H1 (cell line): ENCODE results near the gene CRYBB1. TPM values are rescaled to one million over a fixed set of nuclear protein-coding genes. Genes with fewer than 3 reads are reported as not detected.

Experiments used
- CEBPB ChIP-seq: IDR thresholded peaks from 2 replicates; pipeline ENCODE4 v1.6.1; 2012; ENCODE audit warnings: low read depth, low read length
- CTBP2 ChIP-seq: IDR thresholded peaks from 2 replicates; pipeline ENCODE4 v1.7.0; 2011; ENCODE audit warnings: borderline replicate concordance, mild to moderate bottlenecking, moderate library complexity, mixed read lengths, low read length; ENCODE audit not compliant: insufficient read depth, insufficient read length
- TCF12 ChIP-seq: IDR thresholded peaks from 2 replicates; pipeline ENCODE4 v1.6.1; 2011; ENCODE audit warnings: low read depth, mild to moderate bottlenecking, low read length
- polyA plus RNA-seq, 7 experiments: library from polyadenylated mRNA; depleted of rRNA in 3 of 7; stranded (reverse) in 5 of 7; unstranded in 2 of 7; fragments of >200 nt in 5 of 7; fragments of 200-250 nt in 2 of 7; gene quantifications; 1 replicate in 5 of 7; 2 replicates in 1 of 7; 4 replicates in 1 of 7; pipeline versions ENCODE4 v1.2.1 to v1.2.3, GENCODE V29; 2011 to 2013; ENCODE audit warnings: missing spikeins in 2 of 7, mixed read lengths in 2 of 7
- total RNA-seq: library from RNA; stranded (reverse); fragmentation: NEBNext Ultra II Directional; extraction: Animal tissue kit (Norgen Biotek cat#: 25700); gene quantifications from 2 replicates; pipeline ENCODE4 v1.2.1, GENCODE V29; 2021
- TF ChIP-seq, protein P1 (sequence below): fragments of 300-600 bp; sonication (generic); IDR thresholded peaks from 2 replicates; pipeline ENCODE4 v1.7.1; 2012; ENCODE audit warnings: low read length, moderate library complexity, mild to moderate bottlenecking, inconsistent platforms; ENCODE audit not compliant: insufficient replicate concordance

The CRYBB1 gene
- total and polyA plus RNA-seq, 2 of the 8 experiments (the other 6 are each of a cell fraction or from before 2014, with no cell fraction given): 1.7 to 6.0 TPM

GRCh38 chr22:26643418-26644100 is 25.7 kb upstream of the CRYBB1 start (continued):
- TF ChIP-seq, protein P1, sequence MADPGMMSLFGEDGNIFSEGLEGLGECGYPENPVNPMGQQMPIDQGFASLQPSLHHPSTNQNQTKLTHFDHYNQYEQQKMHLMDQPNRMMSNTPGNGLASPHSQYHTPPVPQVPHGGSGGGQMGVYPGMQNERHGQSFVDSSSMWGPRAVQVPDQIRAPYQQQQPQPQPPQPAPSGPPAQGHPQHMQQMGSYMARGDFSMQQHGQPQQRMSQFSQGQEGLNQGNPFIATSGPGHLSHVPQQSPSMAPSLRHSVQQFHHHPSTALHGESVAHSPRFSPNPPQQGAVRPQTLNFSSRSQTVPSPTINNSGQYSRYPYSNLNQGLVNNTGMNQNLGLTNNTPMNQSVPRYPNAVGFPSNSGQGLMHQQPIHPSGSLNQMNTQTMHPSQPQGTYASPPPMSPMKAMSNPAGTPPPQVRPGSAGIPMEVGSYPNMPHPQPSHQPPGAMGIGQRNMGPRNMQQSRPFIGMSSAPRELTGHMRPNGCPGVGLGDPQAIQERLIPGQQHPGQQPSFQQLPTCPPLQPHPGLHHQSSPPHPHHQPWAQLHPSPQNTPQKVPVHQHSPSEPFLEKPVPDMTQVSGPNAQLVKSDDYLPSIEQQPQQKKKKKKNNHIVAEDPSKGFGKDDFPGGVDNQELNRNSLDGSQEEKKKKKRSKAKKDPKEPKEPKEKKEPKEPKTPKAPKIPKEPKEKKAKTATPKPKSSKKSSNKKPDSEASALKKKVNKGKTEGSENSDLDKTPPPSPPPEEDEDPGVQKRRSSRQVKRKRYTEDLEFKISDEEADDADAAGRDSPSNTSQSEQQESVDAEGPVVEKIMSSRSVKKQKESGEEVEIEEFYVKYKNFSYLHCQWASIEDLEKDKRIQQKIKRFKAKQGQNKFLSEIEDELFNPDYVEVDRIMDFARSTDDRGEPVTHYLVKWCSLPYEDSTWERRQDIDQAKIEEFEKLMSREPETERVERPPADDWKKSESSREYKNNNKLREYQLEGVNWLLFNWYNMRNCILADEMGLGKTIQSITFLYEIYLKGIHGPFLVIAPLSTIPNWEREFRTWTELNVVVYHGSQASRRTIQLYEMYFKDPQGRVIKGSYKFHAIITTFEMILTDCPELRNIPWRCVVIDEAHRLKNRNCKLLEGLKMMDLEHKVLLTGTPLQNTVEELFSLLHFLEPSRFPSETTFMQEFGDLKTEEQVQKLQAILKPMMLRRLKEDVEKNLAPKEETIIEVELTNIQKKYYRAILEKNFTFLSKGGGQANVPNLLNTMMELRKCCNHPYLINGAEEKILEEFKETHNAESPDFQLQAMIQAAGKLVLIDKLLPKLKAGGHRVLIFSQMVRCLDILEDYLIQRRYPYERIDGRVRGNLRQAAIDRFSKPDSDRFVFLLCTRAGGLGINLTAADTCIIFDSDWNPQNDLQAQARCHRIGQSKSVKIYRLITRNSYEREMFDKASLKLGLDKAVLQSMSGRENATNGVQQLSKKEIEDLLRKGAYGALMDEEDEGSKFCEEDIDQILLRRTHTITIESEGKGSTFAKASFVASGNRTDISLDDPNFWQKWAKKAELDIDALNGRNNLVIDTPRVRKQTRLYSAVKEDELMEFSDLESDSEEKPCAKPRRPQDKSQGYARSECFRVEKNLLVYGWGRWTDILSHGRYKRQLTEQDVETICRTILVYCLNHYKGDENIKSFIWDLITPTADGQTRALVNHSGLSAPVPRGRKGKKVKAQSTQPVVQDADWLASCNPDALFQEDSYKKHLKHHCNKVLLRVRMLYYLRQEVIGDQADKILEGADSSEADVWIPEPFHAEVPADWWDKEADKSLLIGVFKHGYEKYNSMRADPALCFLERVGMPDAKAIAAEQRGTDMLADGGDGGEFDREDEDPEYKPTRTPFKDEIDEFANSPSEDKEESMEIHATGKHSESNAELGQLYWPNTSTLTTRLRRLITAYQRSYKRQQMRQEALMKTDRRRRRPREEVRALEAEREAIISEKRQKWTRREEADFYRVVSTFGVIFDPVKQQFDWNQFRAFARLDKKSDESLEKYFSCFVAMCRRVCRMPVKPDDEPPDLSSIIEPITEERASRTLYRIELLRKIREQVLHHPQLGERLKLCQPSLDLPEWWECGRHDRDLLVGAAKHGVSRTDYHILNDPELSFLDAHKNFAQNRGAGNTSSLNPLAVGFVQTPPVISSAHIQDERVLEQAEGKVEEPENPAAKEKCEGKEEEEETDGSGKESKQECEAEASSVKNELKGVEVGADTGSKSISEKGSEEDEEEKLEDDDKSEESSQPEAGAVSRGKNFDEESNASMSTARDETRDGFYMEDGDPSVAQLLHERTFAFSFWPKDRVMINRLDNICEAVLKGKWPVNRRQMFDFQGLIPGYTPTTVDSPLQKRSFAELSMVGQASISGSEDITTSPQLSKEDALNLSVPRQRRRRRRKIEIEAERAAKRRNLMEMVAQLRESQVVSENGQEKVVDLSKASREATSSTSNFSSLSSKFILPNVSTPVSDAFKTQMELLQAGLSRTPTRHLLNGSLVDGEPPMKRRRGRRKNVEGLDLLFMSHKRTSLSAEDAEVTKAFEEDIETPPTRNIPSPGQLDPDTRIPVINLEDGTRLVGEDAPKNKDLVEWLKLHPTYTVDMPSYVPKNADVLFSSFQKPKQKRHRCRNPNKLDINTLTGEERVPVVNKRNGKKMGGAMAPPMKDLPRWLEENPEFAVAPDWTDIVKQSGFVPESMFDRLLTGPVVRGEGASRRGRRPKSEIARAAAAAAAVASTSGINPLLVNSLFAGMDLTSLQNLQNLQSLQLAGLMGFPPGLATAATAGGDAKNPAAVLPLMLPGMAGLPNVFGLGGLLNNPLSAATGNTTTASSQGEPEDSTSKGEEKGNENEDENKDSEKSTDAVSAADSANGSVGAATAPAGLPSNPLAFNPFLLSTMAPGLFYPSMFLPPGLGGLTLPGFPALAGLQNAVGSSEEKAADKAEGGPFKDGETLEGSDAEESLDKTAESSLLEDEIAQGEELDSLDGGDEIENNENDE: no peak
- TF ChIP-seq CTBP2 (no peak), TCF12 (no peak), CEBPB (no peak)
